Mucosa of rectum (tissue), 2 donors: Measurements from ENCODE around the gene TMEM217.

Experiments
- H3K27ac ChIP-seq, 2 donors: one replicate each; pipeline ENCODE4 v1.7.0; 2013; ENCODE audit warnings: inconsistent platforms in 2 of 2, low read depth in 2 of 2, low read length in 2 of 2
- H3K27me3 ChIP-seq, 2 donors: one replicate each; pipeline ENCODE4 v1.7.0; 2013; ENCODE audit warnings: low read length in 2 of 2; ENCODE audit not compliant: control insufficient read depth in 2 of 2, insufficient read depth in 2 of 2
- H3K36me3 ChIP-seq, 2 donors: one replicate each; pipeline ENCODE4 v1.7.0; 2013; ENCODE audit warnings: low read length in 2 of 2; ENCODE audit not compliant: control insufficient read depth in 2 of 2, insufficient read depth in 2 of 2
- H3K4me1 ChIP-seq, 2 donors: one replicate each; pipeline ENCODE4 v1.7.0; 2013; ENCODE audit warnings: low read length in 2 of 2, mild to moderate bottlenecking in 1 of 2; ENCODE audit not compliant: control insufficient read depth in 2 of 2, insufficient read depth in 2 of 2
- H3K4me3 ChIP-seq, 2 donors: one replicate each; pipeline ENCODE4 v1.7.0; 2013; ENCODE audit warnings: low read length in 2 of 2
- H3K9ac ChIP-seq, 2 donors: one replicate each; pipeline ENCODE4 v1.7.0; 2013; ENCODE audit warnings: low read length in 2 of 2, low read depth in 1 of 2, mild to moderate bottlenecking in 1 of 2
- H3K9me3 ChIP-seq, 2 donors: one replicate each; pipeline ENCODE4 v1.7.0; 2013; ENCODE audit warnings: low read length in 2 of 2; ENCODE audit not compliant: control insufficient read depth in 2 of 2
- donor health status: healthy.
- donor health status: Normal muscosa, but diverticular disease.

The TMEM217 gene

DNA sequence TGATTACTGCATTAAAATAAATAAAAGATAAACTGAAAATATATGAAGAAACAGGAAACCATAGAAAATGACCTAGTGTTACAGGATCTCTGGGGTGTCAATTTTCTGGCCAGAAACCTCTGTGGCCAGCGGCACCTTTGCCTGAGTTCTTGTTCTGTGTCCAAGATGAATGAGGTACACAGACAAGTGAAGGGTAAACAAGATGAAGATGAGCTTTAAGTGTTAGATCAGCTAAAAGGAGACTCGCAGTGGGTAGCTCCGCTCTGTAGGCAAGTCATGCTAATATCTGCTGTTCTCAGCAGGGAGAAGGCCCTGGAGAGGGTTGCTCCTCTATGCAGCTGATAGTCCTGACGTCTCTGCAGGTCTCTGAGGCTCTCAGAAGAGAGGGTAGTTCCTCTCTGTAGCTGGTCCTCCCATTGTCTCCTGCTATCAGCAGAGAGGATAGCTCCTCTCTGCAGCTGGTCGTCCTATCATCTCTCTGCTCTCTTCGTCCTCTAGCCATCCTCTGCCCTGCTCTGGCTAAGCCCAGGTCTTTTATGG, 36.3 kb downstream of the TMEM217 start:
- no peaks in the 10 kb centered on the region for H3K9me3 ChIP-seq
- H3K4me1 ChIP-seq = peaks cover 2 to 5% of the 10 kb centered on the region in 2 donors
- peak overlapping the region; percentile 26 to 41 for H3K9ac ChIP-seq
- H3K4me3 ChIP-seq = peak overlapping the region; percentile 73 to 79
- H3K36me3 ChIP-seq = no peaks in the 10 kb centered on the region
- no peak overlapping the region for H3K27ac ChIP-seq
- no peaks in the 10 kb centered on the region for H3K27me3 ChIP-seq

DNA sequence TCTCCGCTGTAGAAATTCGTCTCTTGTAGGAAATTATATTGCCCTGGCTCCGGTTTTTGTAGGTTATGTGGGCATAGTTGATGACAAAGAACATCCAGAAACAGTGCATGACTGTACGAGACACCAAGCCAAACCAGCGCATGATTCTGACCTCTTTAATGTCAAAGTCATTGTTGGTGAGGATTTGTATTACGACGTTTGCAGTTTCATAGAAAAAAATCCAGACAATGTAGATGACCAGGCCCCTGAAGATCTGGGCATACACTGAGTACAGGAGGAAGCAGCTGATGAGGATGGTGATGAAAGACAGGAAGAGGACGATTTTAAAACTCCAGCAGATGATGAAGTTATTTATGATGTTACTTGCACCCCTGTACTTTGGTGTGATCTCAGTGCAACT, 39.4 kb downstream of the TMEM217 start:
- Histone ChIP-seq H3K36me3 (no peaks in the 10 kb centered on the region), H3K27me3 (no peaks in the 10 kb centered on the region), H3K27ac (no peak overlapping the region), H3K4me3 (no peak overlapping the region), H3K9me3 (no peaks in the 10 kb centered on the region), H3K9ac (no peak overlapping the region), H3K4me1 (peaks cover 2 to 5% of the 10 kb centered on the region in 2 donors)

DNA sequence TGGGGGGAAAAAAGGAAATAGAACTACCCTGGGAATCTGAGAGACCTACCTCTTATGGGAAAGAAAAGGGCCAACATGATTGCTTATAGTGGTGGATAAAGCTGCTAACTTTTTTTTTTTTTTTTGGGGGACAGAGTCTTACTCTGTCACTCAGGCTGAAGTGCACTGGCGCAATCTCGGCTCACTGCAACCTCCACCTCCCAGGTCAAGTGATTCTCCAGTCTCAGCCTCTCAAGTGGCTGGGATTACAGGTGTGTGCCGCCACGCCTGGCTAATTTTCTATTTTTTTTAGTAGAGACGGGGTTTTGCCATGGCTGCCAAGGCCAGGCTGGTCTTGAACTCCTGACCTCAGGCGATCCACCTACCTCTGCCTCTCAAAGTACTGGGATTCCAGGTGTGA, 39.9 kb downstream of the TMEM217 start:
- Histone ChIP-seq H3K27ac (no peak overlapping the region), H3K9me3 (no peaks in the 10 kb centered on the region)

DNA sequence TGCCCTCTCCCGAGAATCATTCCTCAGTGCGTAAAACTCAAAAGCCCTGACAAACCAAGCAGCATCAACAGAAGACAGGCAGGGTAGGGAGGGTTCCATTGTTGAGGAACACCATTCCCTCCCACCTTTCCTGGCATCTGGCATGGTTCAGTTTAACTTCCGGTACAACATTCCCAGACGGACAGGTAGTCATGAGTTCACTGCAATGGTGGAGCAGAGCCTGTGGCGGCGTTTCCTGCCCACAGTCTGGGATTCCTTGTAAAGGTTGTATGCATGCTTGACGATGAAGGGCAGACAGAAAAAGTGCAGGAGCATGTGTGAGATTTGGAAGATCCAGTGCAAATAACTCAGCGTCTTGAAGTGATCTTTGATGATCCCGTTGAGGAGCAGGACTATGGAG, 45.7 kb downstream of the TMEM217 start:
- H3K27ac ChIP-seq = no peak overlapping the region
- no peak overlapping the region for H3K9ac ChIP-seq
- H3K27me3 ChIP-seq = no peaks in the 10 kb centered on the region
- no peak overlapping the region for H3K4me3 ChIP-seq
- peaks cover 5% of the 10 kb centered on the region in 2 donors for H3K4me1 ChIP-seq
- H3K9me3 ChIP-seq = no peaks in the 10 kb centered on the region
- no peaks in the 10 kb centered on the region for H3K36me3 ChIP-seq

More for the DNA sequence above, 39.9 kb downstream of the TMEM217 start:
- H3K27me3 ChIP-seq = no peaks in the 10 kb centered on the region
- no peak overlapping the region for H3K9ac ChIP-seq
- H3K4me1 ChIP-seq = peaks cover 2 to 5% of the 10 kb centered on the region in 2 donors
- H3K36me3 ChIP-seq = no peaks in the 10 kb centered on the region
- H3K4me3 ChIP-seq = no peak overlapping the region

DNA sequence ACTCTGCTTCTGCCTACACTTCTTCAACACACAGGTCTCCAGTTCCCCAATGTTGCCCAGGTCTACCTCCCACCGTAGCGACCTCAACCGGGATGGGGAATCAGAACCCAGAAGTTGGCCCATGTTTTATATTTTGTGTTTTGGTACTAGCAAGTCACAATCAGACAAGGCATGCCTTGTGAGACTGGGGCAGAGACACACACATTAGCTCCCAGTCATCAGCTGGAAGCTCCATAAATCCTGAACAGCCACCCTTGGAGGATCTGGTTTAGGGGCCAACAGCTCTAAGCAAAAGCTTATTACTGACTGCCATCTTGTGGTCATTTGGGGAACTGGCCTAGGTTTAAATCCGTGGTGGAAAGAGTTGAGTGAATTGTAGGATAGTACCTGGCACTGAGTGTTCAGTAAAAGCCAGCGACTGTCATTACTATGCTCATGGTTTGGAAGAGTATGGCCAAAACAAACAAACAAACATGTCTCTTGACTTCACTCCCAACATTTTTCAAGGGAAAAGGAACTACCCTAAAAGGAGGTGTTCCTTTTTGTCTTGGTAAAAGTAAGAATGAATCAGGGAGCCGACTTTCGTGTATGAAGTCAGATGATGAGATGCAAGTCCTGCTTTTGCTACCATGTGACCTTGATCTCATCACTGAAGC, 47.5 kb downstream of the TMEM217 start:
- Histone ChIP-seq H3K36me3 (no peaks in the 10 kb centered on the region), H3K27ac (no peak overlapping the region), H3K9me3 (no peaks in the 10 kb centered on the region), H3K27me3 (no peaks in the 10 kb centered on the region), H3K9ac (no peak overlapping the region), H3K4me3 (no peak overlapping the region), H3K4me1 (peaks cover 5% of the 10 kb centered on the region in 2 donors)

DNA sequence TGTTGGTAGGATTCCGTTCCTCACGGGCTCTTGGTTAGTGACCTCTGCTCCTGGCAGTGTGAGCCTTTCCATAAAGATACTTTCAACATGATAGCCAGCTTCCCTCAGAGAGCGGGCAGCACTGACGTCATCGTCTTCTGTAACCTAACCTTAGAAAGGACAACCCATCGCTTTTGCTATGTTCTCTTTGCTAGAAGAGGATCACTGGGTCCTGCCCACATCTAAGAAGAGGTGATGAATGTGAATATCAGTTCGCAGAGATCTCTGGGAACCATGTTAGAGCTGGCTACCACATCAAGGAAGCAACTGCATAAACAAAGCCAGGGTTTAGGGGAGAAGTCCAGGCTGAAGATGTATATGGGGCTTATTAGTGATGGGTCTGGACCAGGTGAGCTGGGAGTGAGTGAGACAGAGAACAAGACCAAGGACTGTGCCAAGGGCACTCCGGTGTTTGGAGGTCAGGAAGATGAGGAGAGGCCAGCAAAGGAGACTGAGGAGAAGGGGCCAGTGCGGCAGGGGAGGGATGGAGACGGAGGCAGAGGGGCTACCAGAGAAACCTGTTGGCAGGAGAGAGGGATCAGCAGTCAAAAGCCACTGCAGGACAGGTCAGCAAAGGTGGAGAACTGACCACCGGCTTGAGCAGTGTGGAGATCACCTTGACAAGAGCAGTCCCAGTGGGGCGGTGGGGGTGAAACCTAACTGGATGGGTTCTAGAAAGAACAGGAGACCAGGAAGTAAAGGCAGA, 48.3 kb downstream of the TMEM217 start:
- Histone ChIP-seq H3K4me3 (no peak overlapping the region), H3K27me3 (no peaks in the 10 kb centered on the region), H3K9me3 (no peaks in the 10 kb centered on the region), H3K27ac (no peak overlapping the region), H3K4me1 (peaks cover 5 to 8% of the 10 kb centered on the region in 2 donors), H3K9ac (no peak overlapping the region), H3K36me3 (no peaks in the 10 kb centered on the region)

DNA sequence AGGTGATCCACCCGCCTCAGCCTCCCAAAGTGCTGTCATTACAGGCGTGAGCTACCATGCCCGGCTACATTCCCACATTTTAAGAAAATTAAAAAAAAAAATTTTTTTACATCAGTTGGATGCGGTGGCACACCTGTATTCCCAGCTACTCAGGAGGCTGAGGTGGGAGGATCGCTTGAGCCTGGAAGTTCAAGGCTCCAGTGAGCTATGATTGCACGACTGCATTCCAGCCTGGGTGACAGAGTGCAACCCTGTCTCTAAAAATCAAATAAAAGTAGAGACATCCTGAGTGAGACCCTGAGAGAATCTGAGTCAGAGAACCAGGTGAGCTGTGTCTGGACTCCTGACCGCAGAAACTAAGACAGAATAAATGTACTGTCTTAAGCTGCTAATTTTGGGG, 49.2 kb downstream of the TMEM217 start:
- H3K4me1 ChIP-seq = peaks cover 8 to 11% of the 10 kb centered on the region in 2 donors
- H3K4me3 ChIP-seq = no peak overlapping the region

DNA sequence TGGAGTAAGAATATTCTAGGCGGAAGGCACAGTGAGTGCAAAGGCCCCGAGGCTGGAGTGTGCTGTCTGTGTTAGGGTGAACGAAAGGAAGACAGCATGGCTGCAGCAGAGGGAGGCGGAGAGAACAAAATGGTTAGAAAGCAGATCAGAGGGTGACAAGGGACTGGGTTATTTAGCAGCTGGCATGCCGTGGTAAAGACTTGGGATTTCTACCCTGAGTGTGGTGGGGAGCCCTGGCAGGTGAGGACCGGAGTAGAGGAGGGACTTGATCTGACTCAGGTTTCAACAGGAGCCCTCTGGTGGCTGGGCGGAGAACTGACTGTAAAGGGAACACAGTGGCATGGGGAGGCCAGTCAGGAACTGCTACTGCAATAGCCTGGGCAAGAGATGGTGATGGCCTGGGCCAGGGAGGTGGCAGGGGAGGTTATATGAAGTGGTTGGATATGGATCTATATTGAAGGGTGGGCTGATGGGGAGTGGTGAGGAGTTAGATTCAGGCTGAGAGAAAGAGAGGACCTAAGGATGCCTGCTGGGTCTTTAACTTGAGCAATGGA, 50.0 kb downstream of the TMEM217 start:
- Histone ChIP-seq H3K9ac (no peak overlapping the region), H3K4me1 (peaks cover 13 to 18% of the 10 kb centered on the region in 2 donors), H3K27ac (no peak overlapping the region), H3K9me3 (no peaks in the 10 kb centered on the region), H3K4me3 (no peak overlapping the region), H3K36me3 (no peaks in the 10 kb centered on the region), H3K27me3 (no peaks in the 10 kb centered on the region)

More for the DNA sequence above, 49.2 kb downstream of the TMEM217 start:
- no peaks in the 10 kb centered on the region for H3K36me3 ChIP-seq
- no peak overlapping the region for H3K27ac ChIP-seq
- H3K9me3 ChIP-seq = no peaks in the 10 kb centered on the region
- H3K27me3 ChIP-seq = no peaks in the 10 kb centered on the region
- H3K9ac ChIP-seq = no peak overlapping the region

DNA sequence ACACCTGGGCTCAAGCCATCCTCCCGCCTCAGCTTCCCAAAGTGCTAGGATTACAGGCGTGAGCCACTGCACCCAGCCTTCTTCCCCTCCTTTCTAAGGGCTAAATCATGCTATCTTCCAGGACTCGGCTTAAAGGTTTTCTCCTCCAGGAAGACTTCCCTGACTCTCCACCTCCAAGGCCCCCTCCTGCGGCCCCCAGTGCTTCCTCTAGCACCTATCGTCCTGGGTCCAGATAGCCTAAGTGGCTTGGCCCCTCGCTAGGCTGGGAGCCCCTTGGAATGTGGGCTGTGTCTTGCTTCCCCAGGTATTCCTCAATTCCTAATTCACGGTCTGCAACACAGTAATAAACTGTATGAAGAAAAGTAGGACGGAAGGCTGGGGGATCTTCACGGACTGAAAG, 51.3 kb downstream of the TMEM217 start:
- H3K4me1 ChIP-seq = peaks cover 15 to 31% of the 10 kb centered on the region in 2 donors
- H3K9ac ChIP-seq = no peak overlapping the region
- no peaks in the 10 kb centered on the region for H3K36me3 ChIP-seq
- H3K9me3 ChIP-seq = no peaks in the 10 kb centered on the region
- no peak overlapping the region for H3K4me3 ChIP-seq
- H3K27ac ChIP-seq = no peak overlapping the region
- no peaks in the 10 kb centered on the region for H3K27me3 ChIP-seq

DNA sequence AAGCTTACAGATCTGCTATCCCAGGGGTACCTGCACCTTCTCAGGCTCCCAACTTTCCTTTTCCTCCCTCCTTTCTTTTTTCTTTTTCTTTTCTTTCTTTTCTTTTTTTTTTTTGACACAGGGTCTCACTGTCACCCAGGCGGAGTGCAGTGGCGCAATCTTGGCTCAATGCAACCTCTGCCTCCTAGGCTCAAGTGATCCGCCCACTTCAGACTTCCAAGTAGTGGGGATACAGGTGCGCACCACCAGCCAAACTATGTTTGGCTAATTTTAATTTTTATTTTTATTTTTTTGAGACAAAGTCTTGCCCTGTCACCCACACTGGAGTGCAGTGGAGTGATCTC, 52.0 kb downstream of the TMEM217 start:
- no peaks in the 10 kb centered on the region for H3K27me3 ChIP-seq
- H3K9ac ChIP-seq = no peak overlapping the region
- no peaks in the 10 kb centered on the region for H3K36me3 ChIP-seq
- H3K4me1 ChIP-seq = peaks cover 15 to 33% of the 10 kb centered on the region in 2 donors
- H3K9me3 ChIP-seq = no peaks in the 10 kb centered on the region
- no peak overlapping the region for H3K27ac ChIP-seq
- H3K4me3 ChIP-seq = no peak overlapping the region
